HG03135 (cell line): ENCODE results near the gene SPRY2.
A peak's percentile ranks its signal among the peaks of the same experiment; 100 is the strongest.

Experiments
- ATAC-seq: cut with Tn5 transposase; IDR thresholded peaks from one replicate; pipeline ENCODE4 v1.9.1; 2021; ENCODE audit warnings: mild to moderate bottlenecking, moderate library complexity; ENCODE audit not compliant: unreplicated experiment

Gene SPRY2, protein sequence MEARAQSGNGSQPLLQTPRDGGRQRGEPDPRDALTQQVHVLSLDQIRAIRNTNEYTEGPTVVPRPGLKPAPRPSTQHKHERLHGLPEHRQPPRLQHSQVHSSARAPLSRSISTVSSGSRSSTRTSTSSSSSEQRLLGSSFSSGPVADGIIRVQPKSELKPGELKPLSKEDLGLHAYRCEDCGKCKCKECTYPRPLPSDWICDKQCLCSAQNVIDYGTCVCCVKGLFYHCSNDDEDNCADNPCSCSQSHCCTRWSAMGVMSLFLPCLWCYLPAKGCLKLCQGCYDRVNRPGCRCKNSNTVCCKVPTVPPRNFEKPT

DNA sequence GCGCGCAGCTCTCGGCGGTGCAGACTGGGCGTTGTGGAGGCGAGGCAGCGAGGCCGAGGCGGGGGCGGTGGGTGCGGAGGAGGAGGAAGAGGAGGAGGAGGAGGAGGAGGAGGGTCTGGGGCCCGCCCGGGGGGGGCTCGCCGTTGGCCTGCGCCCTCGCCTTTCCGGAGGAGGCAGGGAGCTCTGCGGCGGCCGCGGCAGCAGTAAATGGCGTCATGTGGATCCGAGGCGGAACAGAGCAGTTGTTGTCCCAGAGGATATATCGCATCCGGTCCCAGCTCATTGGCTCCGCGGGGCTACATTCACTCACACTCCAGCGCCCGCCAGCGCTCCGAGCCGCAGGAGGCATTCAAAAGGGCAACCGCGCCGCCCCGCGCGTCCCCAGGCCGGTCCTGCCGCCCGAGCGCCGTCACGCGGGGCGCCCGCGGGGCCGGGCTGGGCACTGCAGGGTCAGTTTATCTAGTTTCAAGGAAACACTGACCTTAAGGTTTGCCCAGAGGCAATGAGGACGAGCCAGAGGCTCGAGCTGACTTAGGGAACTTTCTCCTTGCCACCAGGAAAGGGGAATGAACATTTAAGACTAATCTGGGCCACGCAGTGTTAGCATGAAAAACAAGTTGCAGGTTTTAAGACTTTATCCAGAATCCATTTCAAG is at the start of gene SPRY2:
Gene SPRY2, minus strand, starts transcription at position 26 of the 655 bp plus-strand sequence. CDS start 3,421 bp downstream, outside the sequence.
- ATAC-seq, result peak; percentile 54

DNA sequence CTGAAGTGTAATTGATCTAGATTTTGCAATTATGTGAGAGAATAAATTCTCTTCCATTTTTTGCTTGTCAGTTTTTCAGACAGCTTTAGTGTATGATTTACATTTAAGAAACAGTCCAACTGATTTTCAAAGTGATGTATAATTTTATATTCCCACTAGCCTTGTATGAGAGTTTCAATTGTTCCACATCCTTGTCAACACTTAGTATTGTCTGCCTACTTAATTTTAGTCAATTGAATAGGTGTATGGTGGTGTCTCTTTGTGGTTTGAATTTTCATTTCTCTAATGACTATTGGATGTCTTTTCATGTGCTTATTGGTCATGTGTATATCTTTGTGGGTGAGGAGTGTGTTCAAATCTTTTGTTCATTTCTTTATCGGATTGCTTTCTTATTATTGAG is 49.4 kb upstream of the SPRY2 start:
- no peak for ATAC-seq

DNA sequence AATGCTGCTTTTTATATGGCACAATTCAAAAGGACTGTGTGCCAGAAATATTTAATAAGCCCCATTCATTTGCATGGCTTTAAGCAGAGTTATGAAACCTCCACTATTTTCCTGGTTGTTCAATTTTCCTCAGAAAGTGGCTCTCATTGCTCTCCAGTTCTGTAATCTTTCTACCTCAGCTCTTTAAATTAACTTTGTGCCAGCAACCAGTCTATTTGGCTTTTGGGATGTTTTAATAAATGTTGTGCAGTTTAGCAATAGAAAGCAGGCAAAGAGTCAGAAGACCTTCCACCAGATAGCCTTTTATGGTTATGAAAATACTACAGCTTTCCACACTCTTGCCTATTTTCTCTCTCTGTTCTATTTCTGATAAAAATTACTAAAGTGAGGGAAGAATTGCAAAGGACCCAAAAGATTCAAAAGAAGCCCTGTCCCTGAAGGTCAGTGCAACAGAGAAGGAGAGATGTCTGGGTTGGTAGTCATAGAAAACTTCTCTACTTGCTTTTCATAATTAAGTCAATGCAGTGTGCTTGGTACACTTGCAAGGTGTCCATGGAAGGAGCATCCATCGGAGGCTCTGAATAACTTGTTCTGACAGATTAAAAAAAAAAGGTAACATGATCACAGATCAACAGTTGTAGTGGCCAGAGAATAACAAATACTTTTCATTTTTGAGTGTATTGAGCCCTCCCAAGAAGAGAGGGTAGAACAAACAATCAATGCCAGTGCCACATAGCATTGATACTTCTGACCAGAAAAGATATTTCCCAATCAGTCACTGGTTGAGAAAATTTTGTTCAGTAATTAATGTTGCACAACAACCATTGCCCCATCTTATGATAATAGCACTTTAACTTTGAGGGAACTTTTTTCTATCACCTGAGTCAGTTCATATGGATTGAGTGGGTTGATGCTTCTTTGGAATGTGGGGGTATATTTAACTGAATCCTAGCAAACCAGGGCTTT is 48.4 kb upstream of the SPRY2 start:
- ATAC-seq, result no peak

DNA sequence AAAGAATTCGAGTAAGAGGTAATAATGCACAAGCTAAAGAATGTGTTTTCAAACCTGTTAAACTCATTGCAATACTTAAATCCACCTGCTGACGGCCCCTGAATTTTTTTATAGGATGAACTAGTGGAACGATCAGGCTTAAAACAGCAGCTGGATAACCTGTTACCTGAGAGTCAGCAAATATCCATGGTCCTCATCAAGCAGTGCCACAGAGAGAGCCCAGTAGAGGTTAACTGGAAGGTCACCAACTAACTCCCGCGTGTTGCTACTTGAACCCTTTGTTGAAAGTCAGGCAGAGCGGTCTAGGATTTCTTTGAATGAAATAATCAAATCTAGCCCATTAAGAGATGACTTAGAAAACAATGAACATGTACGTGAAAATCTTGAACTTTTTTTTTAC is 47.6 kb upstream of the SPRY2 start:
- ATAC-seq, result no peak

DNA sequence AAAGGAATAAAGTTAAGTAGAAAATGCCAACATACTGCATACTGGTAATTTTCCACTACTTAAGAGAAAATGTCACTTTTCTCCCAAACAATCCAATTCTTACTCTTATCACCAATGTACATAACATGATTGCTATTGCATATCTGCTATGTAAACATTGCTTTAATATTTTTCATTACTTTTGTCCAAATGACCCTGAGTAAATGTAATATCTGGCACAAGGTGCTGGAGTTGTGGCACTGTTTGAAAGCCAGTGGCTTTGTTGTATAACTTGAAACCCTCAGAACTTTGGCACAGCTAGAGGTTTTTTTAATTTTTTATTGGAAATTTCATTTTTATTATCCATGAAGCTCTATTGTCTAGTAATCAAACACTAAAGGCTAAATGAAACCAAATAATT is 45.7 kb upstream of the SPRY2 start:
- ATAC-seq, result no peak

DNA sequence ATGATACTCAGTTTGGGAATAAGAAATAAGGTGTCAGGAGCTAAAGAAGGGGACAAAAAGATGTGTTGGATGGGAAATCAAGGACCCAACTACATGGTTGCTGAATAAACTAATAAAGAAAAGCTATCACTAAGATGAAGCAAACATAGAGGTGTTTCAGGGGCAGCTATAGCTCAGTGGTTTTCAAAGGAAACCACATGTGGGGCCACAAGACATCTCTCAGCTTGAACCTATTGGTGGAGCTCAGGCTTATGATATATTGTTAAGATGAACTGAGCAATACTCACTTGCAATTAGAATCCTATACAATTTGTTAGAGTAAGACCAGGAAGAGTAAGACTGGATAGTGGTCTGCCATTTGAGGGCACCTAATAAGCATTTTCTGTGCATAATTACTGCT is 45.1 kb upstream of the SPRY2 start:
- ATAC-seq, result no peak

DNA sequence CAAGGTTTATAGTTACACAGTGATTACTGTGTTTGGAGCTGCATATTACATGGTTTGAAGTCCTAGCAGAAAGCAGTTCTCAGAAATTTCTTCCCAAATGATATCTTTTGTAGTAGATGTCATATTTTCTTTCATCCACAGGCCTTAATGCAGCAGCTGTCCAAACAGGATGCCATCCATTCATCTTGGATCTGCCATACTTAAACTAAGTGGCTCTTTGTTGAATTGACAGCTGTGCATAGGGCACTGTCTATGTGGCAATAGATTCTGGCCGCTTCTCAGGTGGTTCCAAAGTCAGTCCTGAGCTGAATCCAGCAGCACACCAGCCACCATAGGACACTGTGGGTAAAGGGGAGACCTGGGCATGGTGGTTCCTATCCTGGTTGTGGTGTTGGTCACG is 41.6 kb upstream of the SPRY2 start:
- ATAC-seq, result no peak

DNA sequence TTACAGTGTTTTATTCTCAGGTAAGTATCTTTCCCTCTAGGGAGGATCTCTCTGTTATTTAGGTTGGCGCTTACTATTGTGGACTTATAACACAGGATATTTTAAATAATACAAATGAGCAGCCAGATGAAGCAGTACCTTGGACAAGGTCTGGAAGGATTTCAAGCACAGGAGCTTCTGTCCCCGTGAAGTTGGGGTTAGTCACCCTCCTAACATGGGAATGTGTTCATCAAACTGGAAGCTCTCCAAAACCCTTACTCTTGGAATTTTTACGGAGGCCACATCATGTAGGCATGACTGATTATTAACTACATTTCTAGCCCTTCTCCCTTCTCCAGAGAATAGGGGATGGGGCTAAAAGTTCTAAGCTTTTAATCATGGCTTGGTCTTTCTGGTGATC is 38.3 kb upstream of the SPRY2 start:
- no peak for ATAC-seq

DNA sequence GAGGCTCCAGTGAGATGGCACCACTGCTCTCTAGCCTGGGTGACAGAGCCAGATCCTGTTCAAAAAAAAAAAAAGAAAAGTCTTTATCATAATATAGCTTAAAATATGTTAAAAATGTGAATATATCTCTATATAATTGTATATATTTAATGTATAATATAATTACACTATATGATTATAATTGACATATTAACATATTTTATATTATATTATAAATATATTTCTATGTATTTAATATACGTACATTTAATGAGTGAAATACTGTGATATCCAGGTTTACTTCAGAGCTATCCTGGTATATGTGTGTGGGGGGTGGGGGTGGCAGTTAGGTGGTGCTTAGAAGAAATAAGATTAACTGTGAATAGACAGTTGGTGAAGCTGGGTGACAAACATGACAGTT is 35.6 kb upstream of the SPRY2 start:
- ATAC-seq, result no peak

DNA sequence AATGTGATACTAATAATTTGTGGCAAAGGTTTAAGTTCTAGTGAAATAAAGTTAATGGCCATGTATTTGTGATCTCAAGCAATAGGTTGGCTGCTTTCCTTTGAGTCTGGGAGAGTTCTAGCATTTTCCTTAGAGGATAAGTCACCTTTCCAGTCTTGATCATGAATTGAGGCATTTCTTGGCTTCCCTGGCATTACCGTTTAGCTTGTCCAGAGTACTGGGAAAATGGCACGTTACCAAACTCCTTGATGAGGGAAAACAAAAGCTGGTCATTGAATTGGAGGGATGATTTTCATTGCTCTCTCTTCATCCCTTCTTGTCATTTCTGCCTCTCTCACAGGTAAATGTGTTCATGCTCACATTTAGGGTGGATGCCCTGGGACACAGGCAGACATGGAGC is 34.0 kb upstream of the SPRY2 start:
- ATAC-seq, result no peak

DNA sequence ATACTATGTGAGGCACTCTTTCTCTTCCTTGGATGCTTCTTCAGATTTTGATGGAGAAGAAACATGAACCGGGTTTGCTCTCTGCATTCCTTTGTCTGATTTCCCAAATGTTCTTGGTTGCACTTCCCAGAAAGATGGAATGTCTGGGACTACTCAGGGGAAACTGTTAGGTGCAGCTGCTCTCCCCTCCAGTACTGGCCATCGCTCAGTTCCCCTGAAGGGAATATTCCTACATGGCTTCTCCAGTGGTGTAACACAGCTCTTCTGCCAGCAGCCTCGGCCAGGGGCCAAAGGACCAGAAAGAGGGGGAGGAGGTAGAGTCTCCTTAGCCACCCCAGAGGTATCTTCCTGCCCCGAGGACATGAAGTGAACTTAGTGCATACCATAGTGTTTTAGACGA is 33.5 kb upstream of the SPRY2 start:
- no peak for ATAC-seq

DNA sequence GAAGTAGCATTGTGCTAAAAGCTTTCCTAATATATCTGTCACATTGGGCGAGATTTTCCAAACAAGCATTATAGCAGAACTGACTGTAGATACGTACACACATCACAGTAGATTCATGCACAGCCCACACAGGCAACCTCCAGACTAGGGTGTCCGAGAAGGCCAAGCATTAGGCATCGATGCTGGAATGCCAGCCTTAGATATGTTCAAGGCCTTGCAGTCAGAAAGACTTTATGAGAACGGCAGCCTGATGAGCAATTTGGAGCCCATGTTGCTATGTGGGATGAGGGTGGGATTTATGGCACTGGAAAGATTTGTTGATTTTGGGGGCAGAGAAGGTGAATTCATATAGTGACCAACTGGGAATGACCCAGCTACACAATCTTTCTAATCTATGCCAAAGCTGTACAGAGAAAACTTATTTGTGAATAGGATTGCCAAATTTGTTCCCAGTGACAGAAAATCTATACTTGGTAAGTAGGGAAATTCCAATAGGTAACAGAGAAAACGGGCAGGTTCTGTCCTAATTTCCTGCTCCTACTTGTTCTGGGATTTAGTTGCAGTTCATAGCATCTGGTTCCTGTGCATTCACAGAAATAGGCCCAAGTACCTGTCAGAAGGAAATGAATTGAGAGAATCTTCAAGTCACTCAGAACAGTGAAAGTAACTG is 31.0 kb upstream of the SPRY2 start:
- ATAC-seq, result no peak

DNA sequence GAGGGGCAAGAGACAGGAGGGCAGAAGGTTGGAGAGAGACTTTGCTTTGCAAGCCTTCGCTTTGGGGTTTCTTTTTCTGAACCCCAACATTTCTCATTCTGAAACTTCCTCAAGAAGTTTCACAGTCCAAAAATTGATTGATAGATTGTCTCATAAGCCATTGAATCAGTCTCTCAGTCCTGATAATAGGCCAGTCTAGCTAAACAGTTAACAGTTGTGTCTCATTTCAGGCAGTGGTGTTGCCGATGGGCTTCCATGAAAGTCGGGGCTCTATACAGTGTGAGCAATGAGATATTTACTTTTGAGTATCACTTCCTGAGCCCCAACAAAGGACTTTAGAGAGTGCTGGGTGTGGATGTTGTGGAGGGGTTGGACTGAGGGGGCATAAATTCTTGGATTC is 26.5 kb upstream of the SPRY2 start:
- no peak for ATAC-seq

DNA sequence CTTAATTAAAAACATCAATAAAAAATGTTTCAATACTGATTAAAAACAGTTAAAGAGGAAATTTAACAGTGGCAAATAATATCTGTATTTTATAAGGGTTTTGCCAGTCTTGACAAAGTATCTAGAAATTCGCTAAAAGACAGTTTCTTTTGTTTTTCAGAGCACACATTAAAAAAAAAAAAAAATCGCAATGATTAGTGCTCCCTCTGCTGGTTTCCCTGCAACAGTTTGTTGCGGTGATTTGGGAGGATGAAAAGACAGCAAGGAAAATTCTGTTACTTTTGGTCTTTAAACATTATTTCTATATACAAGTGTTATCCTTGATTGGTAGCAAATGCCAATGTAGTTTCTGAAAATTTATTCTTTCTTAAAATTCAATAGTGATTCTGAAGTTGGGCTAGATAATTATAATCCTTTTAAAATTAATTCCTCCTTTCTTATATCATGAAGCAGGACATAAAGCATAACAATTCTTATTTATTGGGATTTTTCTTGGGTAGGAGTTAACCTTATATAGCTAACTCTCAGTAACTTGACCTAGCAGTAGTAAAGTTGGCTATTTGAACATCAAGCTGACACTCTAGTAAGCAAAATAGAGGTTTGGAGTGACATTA is 23.1 kb upstream of the SPRY2 start:
- ATAC-seq, result no peak

DNA sequence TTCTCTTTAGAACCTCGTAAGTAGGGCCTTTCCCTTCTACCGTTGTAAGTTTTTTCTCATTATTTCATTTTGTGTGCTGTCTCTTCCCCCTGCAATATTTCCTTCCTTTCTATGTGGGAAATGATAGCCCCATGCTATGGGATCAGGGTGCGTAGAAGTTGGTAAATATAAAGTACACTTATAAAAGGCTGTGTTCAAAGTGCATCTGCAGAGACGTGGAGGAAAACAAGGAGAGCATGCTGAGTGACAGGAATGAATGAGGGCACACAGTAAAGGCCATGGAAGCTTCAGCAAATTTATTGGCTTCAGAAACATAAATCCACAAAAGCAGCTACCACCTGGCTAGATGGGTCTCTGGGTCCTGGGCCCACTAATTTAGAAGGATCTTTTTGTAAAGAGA is 21.6 kb upstream of the SPRY2 start:
- ATAC-seq, result no peak

DNA sequence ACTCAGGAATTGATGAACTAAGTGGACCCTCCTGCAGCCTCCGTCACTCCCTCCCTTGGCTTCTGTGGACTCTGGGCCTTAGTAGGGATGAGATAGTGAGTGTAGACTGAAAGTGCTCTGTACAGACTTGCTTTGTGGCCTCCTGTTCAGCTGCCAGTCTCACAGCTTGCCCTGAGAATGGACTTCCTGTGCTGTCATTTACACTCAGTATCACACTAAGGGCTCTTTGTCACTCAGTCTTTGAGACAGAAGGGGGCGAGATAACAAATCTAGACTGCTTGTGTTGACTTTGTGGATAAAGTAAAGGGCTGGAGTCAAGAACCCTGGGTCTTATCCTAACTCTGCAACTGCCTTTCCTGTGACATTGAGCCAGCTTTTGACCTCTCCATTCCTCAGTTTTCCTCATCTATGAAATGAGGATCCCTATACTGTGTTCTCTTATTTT is 21.0 kb upstream of the SPRY2 start:
- ATAC-seq, result no peak

DNA sequence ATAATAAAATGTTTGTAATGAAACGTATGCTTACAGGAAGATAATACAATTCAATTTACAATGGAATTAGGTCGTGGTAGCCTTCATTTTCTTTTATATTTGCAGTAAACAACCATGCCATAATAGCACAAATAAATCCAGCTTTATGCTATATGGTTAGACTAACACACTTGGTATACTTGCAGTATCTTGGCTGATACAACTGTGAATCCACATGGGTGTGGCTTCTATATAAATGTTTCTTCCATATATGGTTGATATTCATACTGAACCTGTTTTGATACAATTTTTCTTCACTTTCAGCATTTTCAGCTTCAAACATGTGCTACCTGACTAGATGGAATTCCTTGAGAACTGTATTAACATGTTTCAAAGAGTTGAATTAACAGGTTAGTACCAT is 20.4 kb upstream of the SPRY2 start:
- no peak for ATAC-seq

DNA sequence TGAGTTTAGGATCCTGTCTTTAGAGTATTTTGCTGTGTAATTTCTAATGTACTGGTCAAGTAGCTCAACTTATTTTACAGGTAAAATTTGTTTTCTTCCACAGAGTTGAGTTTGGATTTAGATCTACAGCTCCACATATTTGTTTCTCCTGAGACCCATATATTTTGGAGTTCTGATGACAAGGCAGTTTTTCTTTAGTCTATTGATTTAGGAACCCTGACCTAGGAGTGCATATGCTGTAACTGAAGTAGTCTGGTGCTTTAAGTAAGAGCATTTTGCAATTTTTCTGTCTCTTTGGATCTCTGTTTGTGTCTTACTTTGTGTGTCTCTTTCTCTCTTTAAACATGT is 19.5 kb upstream of the SPRY2 start:
- no peak for ATAC-seq

DNA sequence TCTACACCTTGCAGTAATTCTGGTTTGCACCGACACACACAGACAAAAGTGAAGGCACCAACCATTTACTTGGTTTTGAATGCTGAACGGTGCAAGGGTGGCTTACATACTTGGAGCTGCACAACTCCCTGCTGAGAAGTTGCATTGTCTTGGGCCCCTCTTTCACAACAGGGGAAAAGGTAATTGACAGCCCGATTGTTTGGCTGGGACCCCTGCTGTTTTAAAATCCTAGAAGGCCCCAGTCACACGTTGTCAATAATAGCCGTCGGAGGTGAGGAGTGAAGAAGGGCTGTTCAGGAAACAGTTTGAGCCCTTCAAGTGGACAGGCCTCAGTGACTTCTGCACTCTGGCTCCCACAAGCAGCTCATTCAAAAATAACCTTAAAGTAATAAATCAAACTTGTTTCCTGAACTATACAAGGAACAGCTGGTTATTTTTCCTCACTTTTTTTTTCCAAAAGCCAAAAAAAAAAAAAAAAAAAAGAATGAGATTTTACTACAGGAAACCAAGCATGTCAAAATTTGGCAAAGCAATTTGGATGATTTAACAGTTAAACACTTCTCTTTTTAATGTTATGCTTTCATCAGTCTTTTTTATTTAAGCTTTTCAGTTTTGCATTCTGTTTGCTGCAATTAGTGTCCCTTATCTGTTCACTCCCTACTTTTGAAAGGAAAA is 19.0 kb upstream of the SPRY2 start:
- ATAC-seq, result no peak

DNA sequence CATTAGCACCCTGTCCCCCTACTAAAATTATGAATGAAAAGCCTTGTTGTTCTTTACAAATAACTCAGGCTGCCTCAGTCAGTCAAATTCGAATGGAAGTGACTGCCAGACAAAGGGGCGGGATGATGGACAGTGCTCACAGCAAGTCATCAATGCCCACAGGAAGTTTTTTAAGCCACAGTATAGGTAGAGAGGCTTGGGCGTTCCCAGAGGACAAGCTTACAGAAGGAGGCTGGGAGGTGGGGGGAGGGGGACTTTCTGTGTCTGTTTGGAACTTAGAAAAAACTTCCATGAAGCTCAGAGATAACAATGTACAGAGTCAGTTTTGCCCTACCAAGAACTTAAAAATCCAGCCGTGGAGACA is 18.5 kb upstream of the SPRY2 start:
- no peak for ATAC-seq
